A549 (cell line): ENCODE data around the gene COPZ2. TPM values are rescaled to one million over a fixed set of nuclear protein-coding genes. Genes with fewer than 3 reads are reported as not detected.
"Not testable (repeated sequence)": the region's sequence is repeated elsewhere in the genome, so short reads cannot be mapped to it uniquely, and the experiment has no call there.

Source experiments
- ATAC-seq, 2 experiments: fragments of 200-7000 bp in 1 of 2; fragments of >200 bp in 1 of 2; cut with Nextera tagmentation in 1 of 2; cut with Tn5 transposase in 1 of 2; 3 replicates each; pipeline versions ENCODE4 v1.8.0 to v1.9.1; 2018 to 2020; ENCODE audit warnings: mild to moderate bottlenecking in 1 of 2, moderate library complexity in 1 of 2
- CTCF ChIA-PET: fragments of 300-600 bp; sonication (Branson Sonifier 250); formaldehyde crosslinking; extraction: SDS; loops from one replicate; lab custom pipeline; 2021; ENCODE audit warnings: antibody characterized with exemption, inconsistent platforms; lab: Yijun Ruan, JAX
- POLR2A ChIA-PET: fragments of 350-600 bp; formaldehyde crosslinking; extraction: SDS; loops from one replicate; lab custom pipeline; 2021; ENCODE audit warnings: antibody characterized with exemption, inconsistent platforms; lab: Yijun Ruan, JAX
- DNase-seq, 2 experiments: peaks; one replicate each; pipeline versions ENCODE4 v3.0.0 to v3.0.0-alpha.2; 2011 to 2016; ENCODE audit warnings: low read depth in 1 of 2, low spot score in 1 of 2
- FAIRE-seq: peaks from 2 replicates; lab custom pipeline; 2011; peaks lifted over from hg19 to GRCh38; lab: Jason Lieb, UNC
- H3K27ac ChIP-seq, 2 experiments: fragments of >200 bp; sonication (Bioruptor Twin); formaldehyde crosslinking; 3 replicates each; pipeline ENCODE4 v1.5.1; 2016 to 2017
- H3K4me1 ChIP-seq: fragments of >200 bp; sonication (Bioruptor Twin); formaldehyde crosslinking; 3 replicates; pipeline ENCODE4 v1.6.1; 2016
- H3K4me2 ChIP-seq: fragments of >200 bp; sonication (Bioruptor Twin); formaldehyde crosslinking; 3 replicates; pipeline ENCODE4 v1.6.1; 2016
- H3K4me3 ChIP-seq: fragments of >200 bp; sonication (Bioruptor Twin); formaldehyde crosslinking; 3 replicates; pipeline ENCODE4 v1.5.1; 2016
- H3K9me3 ChIP-seq: fragments of >200 bp; sonication (Bioruptor Twin); formaldehyde crosslinking; 3 replicates; pipeline ENCODE4 v1.6.1; 2016
- CBX2 ChIP-seq: fragments of 200-600 bp; sonication (generic); IDR thresholded peaks from 2 replicates; pipeline ENCODE4 v1.6.1; 2016; ENCODE audit warnings: low read depth, mild to moderate bottlenecking, borderline replicate concordance
- CEBPB ChIP-seq, 2 experiments: fragments of >200 bp in 1 of 2; sonication (Bioruptor Twin) in 1 of 2; formaldehyde crosslinking in 1 of 2; IDR thresholded peaks; 2 replicates each; pipeline ENCODE4 v1.6.1; 2012 to 2016
- E2F6 ChIP-seq: IDR thresholded peaks from 2 replicates; pipeline ENCODE4 v1.6.1; 2012; ENCODE audit warnings: low read depth, borderline replicate concordance
- ELK1 ChIP-seq: fragments of 150-350 bp; IDR thresholded peaks from 2 replicates; pipeline ENCODE4 v1.6.1; 2014; ENCODE audit warnings: low read depth, mild to moderate bottlenecking, low read length
- FOXS1 ChIP-seq: fragments of 250-450 bp; sonication (Bioruptor Pico); IDR thresholded peaks from 2 replicates; pipeline ENCODE4 v1.5.0; 2020; ENCODE audit warnings: mild to moderate bottlenecking, moderate library complexity
- HES2 ChIP-seq: fragments of >200 bp; sonication (Bioruptor Twin); formaldehyde crosslinking; IDR thresholded peaks from 2 replicates; pipeline ENCODE4 v1.6.1; 2016
- HEYL ChIP-seq: fragments of 250-450 bp; sonication (Bioruptor Pico); IDR thresholded peaks from 2 replicates; pipeline ENCODE4 v1.8.0; 2021; ENCODE audit warnings: mild to moderate bottlenecking, moderate library complexity
- JUNB ChIP-seq: fragments of >200 bp; sonication (Bioruptor Twin); formaldehyde crosslinking; IDR thresholded peaks from 2 replicates; pipeline ENCODE4 v1.6.1; 2016
- KDM1A ChIP-seq: fragments of 200-600 bp; sonication (generic); IDR thresholded peaks from 2 replicates; pipeline ENCODE4 v1.6.1; 2016; ENCODE audit warnings: low read depth, mild to moderate bottlenecking
- KDM5A ChIP-seq: fragments of 200-600 bp; sonication (generic); IDR thresholded peaks from 2 replicates; pipeline ENCODE4 v1.6.1; 2016; ENCODE audit warnings: antibody characterized with exemption, mild to moderate bottlenecking
- MYC ChIP-seq: IDR thresholded peaks from 2 replicates; pipeline ENCODE4 v1.6.1; 2012; ENCODE audit warnings: mild to moderate bottlenecking, inconsistent platforms, low read length, improper control_type of control experiment, borderline replicate concordance
- NR3C1 ChIP-seq: fragments of >200 bp; sonication (Bioruptor Twin); formaldehyde crosslinking; IDR thresholded peaks from 3 replicates; pipeline ENCODE4 v1.6.1; 2017
- PBX3 ChIP-seq: IDR thresholded peaks from 2 replicates; pipeline ENCODE4 v1.6.1; 2012
- POLR2AphosphoS2 ChIP-seq: conservative IDR thresholded peaks from 2 replicates; pipeline ENCODE4 v1.6.1; 2012; ENCODE audit warnings: low read length, improper control_type of control experiment, inconsistent platforms
- RAD21 ChIP-seq, 2 experiments: fragments of >200 bp in 1 of 2; sonication (Bioruptor Twin) in 1 of 2; formaldehyde crosslinking in 1 of 2; IDR thresholded peaks in 1 of 2; conservative IDR thresholded peaks in 1 of 2; 2 replicates in 1 of 2; 3 replicates in 1 of 2; pipeline ENCODE4 v1.6.1; 2012 to 2018; ENCODE audit warnings: inconsistent platforms in 1 of 2
- REST ChIP-seq: fragments of 200-600 bp; sonication (generic); IDR thresholded peaks from 2 replicates; pipeline ENCODE4 v1.6.1; 2016; ENCODE audit warnings: antibody characterized with exemption, mild to moderate bottlenecking, moderate library complexity
- SREBF2 ChIP-seq: fragments of 450-650 bp; IDR thresholded peaks from 2 replicates; pipeline ENCODE4 v1.6.1; 2014; ENCODE audit warnings: mild to moderate bottlenecking, moderate library complexity
- ZSCAN20 ChIP-seq: fragments of 250-450 bp; sonication (Bioruptor Pico); IDR thresholded peaks from 2 replicates; pipeline ENCODE4 v1.8.0; 2022; ENCODE audit warnings: mild to moderate bottlenecking, moderate library complexity
- WGBS: methylation state at CpG from one replicate; pipeline ENCODE4 v1.1.6; 2017; ENCODE audit errors: missing lambda C conversion rate; 5-methylcytosine and 5-hydroxymethylcytosine counted together
- polyA plus RNA-seq, 4 experiments: library from polyadenylated mRNA; depleted of rRNA in 3 of 4; stranded (reverse); fragments of >200 nt; fragmentation: RNase III in 1 of 4; extraction: RNeasy Plus Mini Kit Qiagen cat#74134 plus additional on column Dnase treatment in 1 of 4; gene quantifications; 2 replicates in 3 of 4; 3 replicates in 1 of 4; pipeline ENCODE4 v1.2.3, GENCODE V29; 2011 to 2017

Gene COPZ2
- polyA plus RNA-seq, 2 of the 4 experiments (the other 2 are of a cell fraction): 10.6 to 19.3 TPM

GRCh38 chr17:48071654-48072053, 34.1 kb upstream of the COPZ2 start:
- ATAC-seq (no peak), DNase-seq (no peak), FAIRE-seq (no peak)
- H3K9me3 ChIP-seq: no peaks in the 10 kb centered on the region
- TF ChIP-seq CEBPB (IDR thresholded peaks at IDR 0.05): no peak
- no peak for TF ChIP-seq ZSCAN20
- no peak for TF ChIP-seq ELK1
- H3K4me2 ChIP-seq: no peak overlapping the region
- H3K4me1 ChIP-seq: no peaks in the 10 kb centered on the region
- POLR2A ChIA-PET: interaction anchor here (1.2 kb wide), 1 partner anchor 23 kb away, joined by 3 read pairs; the partner anchor contains the start of gene NFE2L1
- 65% methylated on average over 2 of the region's 2 CpGs for WGBS
- no peak overlapping the region for H3K27ac ChIP-seq
- CTCF ChIA-PET: interaction anchor here (1.3 to 36.2 kb wide), 6 partner anchors 9 to 521 kb away, joined by 3 to 1398 read pairs (median 25); partner anchors contain the start of genes COPZ2 and NFE2L1
- no peak overlapping the region for H3K4me3 ChIP-seq

- DNase-seq: no peak
- H3K4me2 ChIP-seq: no peak overlapping the region
- no peak for FAIRE-seq
- WGBS: 73% methylated on average over 2 of the region's 2 CpGs
- TF ChIP-seq KDM5A: no peak
- TF ChIP-seq E2F6: no peak
- POLR2A ChIA-PET: no interaction called here
- H3K4me3 ChIP-seq: no peak overlapping the region
- no peaks in the 10 kb centered on the region for H3K9me3 ChIP-seq
- H3K27ac ChIP-seq: no peak overlapping the region
- CTCF ChIA-PET: interaction anchor here (2.2 to 46.6 kb wide), 3 partner anchors 1 to 92 kb away, joined by 6 to 1398 read pairs (median 1398); partner anchors contain the start of genes COPZ2 and NFE2L1
- ATAC-seq: no peak
- no peaks in the 10 kb centered on the region for H3K4me1 ChIP-seq
Observed at GRCh38 chr17:48070195-48070594, 32.6 kb upstream of the COPZ2 start.

- TF ChIP-seq RAD21 (conservative IDR thresholded peaks at IDR 0.05 in 1 of 2, IDR thresholded peaks at IDR 0.05 in 1 of 2): 0 out of 5 replicates have a peak, but pooled peaks of 1 of the 2 experiments have one; percentile 18
- TF ChIP-seq SREBF2: no peak
- no peak overlapping the region for H3K4me2 ChIP-seq
- 78% methylated on average over 3 of the region's 3 CpGs for WGBS
- ATAC-seq (peak; percentile 90 to 94), DNase-seq (peak; percentile 65 to 76), FAIRE-seq (no peak)
- H3K4me1 ChIP-seq: no peaks in the 10 kb centered on the region
- H3K4me3 ChIP-seq: no peak overlapping the region
- ChIA-PET POLR2A (interaction anchor here (0.7 to 2.3 kb wide), 3 partner anchors 13 to 21 kb away, joined by 3 to 20 read pairs (median 6); partner anchors contain the start of gene NFE2L1), CTCF (interaction anchor here (0.5 to 46.6 kb wide), 11 partner anchors 1 to 1268 kb away, joined by 3 to 1398 read pairs (median 5); partner anchors contain the start of genes COPZ2 and NFE2L1)
- H3K27ac ChIP-seq: no peak overlapping the region
- H3K9me3 ChIP-seq: no peaks in the 10 kb centered on the region
Observed at GRCh38 chr17:48068491-48068961, 30.9 kb upstream of the COPZ2 start.

- not testable (repeated sequence) for H3K4me2 ChIP-seq, ATAC-seq, DNase-seq, H3K9me3 ChIP-seq, H3K4me3 ChIP-seq, FAIRE-seq, H3K4me1 ChIP-seq, H3K27ac ChIP-seq
- ChIA-PET POLR2A (interaction anchor here (1.5 to 2.3 kb wide), 2 partner anchors 12 to 20 kb away, joined by 6 to 20 read pairs; partner anchors contain the start of gene NFE2L1), CTCF (interaction anchor here (0.5 to 46.6 kb wide), 11 partner anchors 2 to 1268 kb away, joined by 3 to 1398 read pairs (median 4); partner anchors contain the start of genes COPZ2 and NFE2L1)
- WGBS: 100% methylated on average over 2 of the region's 2 CpGs
Observed at GRCh38 chr17:48067808-48068207, 30.2 kb upstream of the COPZ2 start.

- DNase-seq (no peak), ATAC-seq (no peak), FAIRE-seq (no peak)
- H3K9me3 ChIP-seq: no peaks in the 10 kb centered on the region
- H3K27ac ChIP-seq: no peak overlapping the region
- no peak overlapping the region for H3K4me2 ChIP-seq
- ChIA-PET CTCF (interaction anchor here (0.6 to 46.6 kb wide), 10 partner anchors 2 to 592 kb away, joined by 3 to 1398 read pairs (median 3); partner anchors contain the start of genes COPZ2 and NFE2L1), POLR2A (interaction anchor here (2.3 to 3.8 kb wide), 2 partner anchors 12 to 19 kb away, joined by 6 to 34 read pairs; partner anchors contain the start of gene NFE2L1)
- WGBS: 98% methylated on average over 3 of the region's 3 CpGs
- no peak overlapping the region for H3K4me3 ChIP-seq
- no peaks in the 10 kb centered on the region for H3K4me1 ChIP-seq
- no peak for TF ChIP-seq PBX3
- TF ChIP-seq MYC: no peak
- TF ChIP-seq REST: no peak
- TF ChIP-seq KDM1A: no peak
- TF ChIP-seq HEYL: no peak
- no peak for TF ChIP-seq POLR2AphosphoS2
- no peak for TF ChIP-seq JUNB
- no peak for TF ChIP-seq NR3C1
- TF ChIP-seq CBX2: no peak
- TF ChIP-seq FOXS1 (CRISPR knock-in tag): no peak
- no peak for TF ChIP-seq HES2
Observed at GRCh38 chr17:48067245-48067644, 29.6 kb upstream of the COPZ2 start.
